Tibial nerve (tissue), 3 donors: ENCODE results near the gene RAB11FIP2.
"Not testable (repeated sequence)": the region's sequence is repeated elsewhere in the genome, so short reads cannot be mapped to it uniquely, and the experiment has no call there.

Experiments used
- CTCF ChIP-seq, 5 experiments: fragments of 200-600 bp in 3 of 5; fragments of 450-650 bp in 2 of 5; sonication (generic) in 3 of 5; IDR thresholded peaks; one replicate each; pipeline ENCODE4 v1.5.1; 2016 to 2019; ENCODE audit warnings: antibody characterized with exemption in 5 of 5, mild to moderate bottlenecking in 3 of 5, moderate library complexity in 2 of 5
- POLR2A ChIP-seq, 2 donors: fragments of 450-650 bp; IDR thresholded peaks; one replicate each; pipeline ENCODE4 v1.6.1; 2017; ENCODE audit warnings: antibody characterized with exemption in 2 of 2, mild to moderate bottlenecking in 2 of 2, moderate library complexity in 2 of 2

- not testable (repeated sequence) for TF ChIP-seq CTCF, POLR2A (IDR thresholded peaks at IDR 0.05)
Measured at GRCh38 chr10:118067389-118067788, 20.6 kb upstream of the RAB11FIP2 start.
